HepG2 (cell line): ENCODE data around the gene USP34. TPM values are rescaled to one million over a fixed set of nuclear protein-coding genes. Genes with fewer than 3 reads are reported as not detected.

Experiments
- BCL6 ChIP-seq: IDR thresholded peaks from 2 replicates; pipeline ENCODE4 v1.6.1; 2016; ENCODE audit warnings: missing genetic modification reagents, missing compliant biosample characterization
- DMTF1 ChIP-seq: sonication (generic); formaldehyde crosslinking; IDR thresholded peaks from 2 replicates; pipeline ENCODE4 v1.4.0; 2020; ENCODE audit warnings: mild to moderate bottlenecking, missing genetic modification reagents
- ETV5 ChIP-seq: IDR thresholded peaks from 2 replicates; pipeline ENCODE4 v1.6.1; 2018; ENCODE audit warnings: missing biosample characterization, missing genetic modification reagents, inconsistent platforms, borderline replicate concordance
- FUBP1 ChIP-seq: sonication (generic); formaldehyde crosslinking; IDR thresholded peaks from 2 replicates; pipeline ENCODE4 v1.5.1; 2020; ENCODE audit warnings: missing genetic modification reagents, mild to moderate bottlenecking, borderline replicate concordance
- HCFC1 ChIP-seq: fragments of 150-350 bp; IDR thresholded peaks from 2 replicates; pipeline ENCODE4 v1.6.1; 2014; ENCODE audit warnings: low read depth, low read length
- HIVEP1 ChIP-seq: sonication (generic); formaldehyde crosslinking; IDR thresholded peaks from 2 replicates; pipeline ENCODE4 v1.4.0; 2020; ENCODE audit warnings: mild to moderate bottlenecking, missing genetic modification reagents
- HNRNPLL ChIP-seq: fragments of 200-400 bp; formaldehyde crosslinking; IDR thresholded peaks from 2 replicates; pipeline ENCODE4 v1.6.1; 2017; ENCODE audit warnings: mild to moderate bottlenecking, low read depth, low read length; ENCODE audit not compliant: poor library complexity, severe bottlenecking
- MTA1 ChIP-seq: sonication (generic); formaldehyde crosslinking; IDR thresholded peaks from 2 replicates; pipeline ENCODE4 v1.4.0; 2020; ENCODE audit warnings: missing genetic modification reagents, mild to moderate bottlenecking, borderline replicate concordance
- NFE2L1 ChIP-seq: sonication (generic); formaldehyde crosslinking; IDR thresholded peaks from 2 replicates; pipeline ENCODE4 v1.4.0; 2020; ENCODE audit warnings: missing genetic modification reagents, mild to moderate bottlenecking, borderline replicate concordance
- POLR2AphosphoS2 ChIP-seq: IDR thresholded peaks from 2 replicates; pipeline ENCODE4 v1.6.1; 2011; ENCODE audit warnings: low read depth, low read length, improper control_type of control experiment
- SAP130 ChIP-seq: IDR thresholded peaks from 2 replicates; pipeline ENCODE4 v1.6.1; 2016; ENCODE audit warnings: low read depth
- ZBTB33 ChIP-seq: sonication (generic); formaldehyde crosslinking; IDR thresholded peaks from 2 replicates; pipeline ENCODE4 v1.4.0; 2020; ENCODE audit warnings: missing genetic modification reagents
- ZC3H4 ChIP-seq: sonication (generic); formaldehyde crosslinking; IDR thresholded peaks from 2 replicates; pipeline ENCODE4 v1.4.0; 2020; ENCODE audit warnings: missing genetic modification reagents, borderline replicate concordance
- ZNF326 ChIP-seq: sonication (generic); formaldehyde crosslinking; IDR thresholded peaks from 2 replicates; pipeline ENCODE4 v1.4.0; 2020; ENCODE audit warnings: missing genetic modification reagents, borderline replicate concordance
- ZNF441 ChIP-seq: sonication (generic); formaldehyde crosslinking; IDR thresholded peaks from 2 replicates; pipeline ENCODE4 v1.7.0; 2021; ENCODE audit warnings: missing genetic modification reagents, borderline replicate concordance
- ZNF468 ChIP-seq: sonication (generic); formaldehyde crosslinking; IDR thresholded peaks from 2 replicates; pipeline ENCODE4 v1.8.0; 2022; ENCODE audit warnings: mild to moderate bottlenecking, moderate library complexity, missing genetic modification reagents
- ZNF484 ChIP-seq: sonication (generic); formaldehyde crosslinking; IDR thresholded peaks from 2 replicates; pipeline ENCODE4 v1.5.1; 2020; ENCODE audit warnings: mild to moderate bottlenecking, low read depth, missing genetic modification reagents, borderline replicate concordance
- ZNF644 ChIP-seq: IDR thresholded peaks from 2 replicates; pipeline ENCODE4 v1.6.1; 2016; ENCODE audit warnings: low read depth
- ZNF75D ChIP-seq: sonication (generic); formaldehyde crosslinking; IDR thresholded peaks from 2 replicates; pipeline ENCODE4 v1.8.1; 2023; ENCODE audit warnings: missing genetic modification reagents, mild to moderate bottlenecking, borderline replicate concordance
- ZSCAN20 ChIP-seq: sonication (generic); formaldehyde crosslinking; IDR thresholded peaks from 2 replicates; pipeline ENCODE4 v1.4.0; 2020; ENCODE audit warnings: missing genetic modification reagents, mild to moderate bottlenecking, borderline replicate concordance
- ZSCAN21 ChIP-seq: sonication (generic); formaldehyde crosslinking; IDR thresholded peaks from 2 replicates; pipeline ENCODE4 v1.8.0; 2022; ENCODE audit warnings: mild to moderate bottlenecking, missing genetic modification reagents, moderate library complexity, borderline replicate concordance
- polyA plus RNA-seq, 8 experiments: library from polyadenylated mRNA; depleted of rRNA in 3 of 8; stranded (reverse) in 7 of 8; unstranded in 1 of 8; fragments of >200 nt; fragmentation: Illumina TruSeq in 4 of 8; extraction: Trizol in 4 of 8; gene quantifications; 2 replicates each; pipeline versions ENCODE4 v1.2.1 to v1.2.3, GENCODE V29; 2011 to 2016; ENCODE audit warnings: low read depth in 4 of 8, missing spikeins in 1 of 8, mixed read lengths in 1 of 8; ENCODE audit not compliant: insufficient read depth in 1 of 8
- total RNA-seq, 5 experiments: library from RNA; depleted of rRNA; stranded (reverse); fragments of >200 nt; fragmentation: Illumina TruSeq; extraction: Trizol; gene quantifications; 2 replicates each; pipeline ENCODE4 v1.2.3, GENCODE V29; 2016; ENCODE audit warnings: low read depth in 1 of 5

The USP34 gene
- total and polyA plus RNA-seq, 2 of the 13 experiments (the other 11 are each of a cell fraction or from before 2014, with no cell fraction given) = 99.2 to 100 TPM

GRCh38 chr2:61426267-61426897, 44.5 kb downstream of the USP34 start (continued):
- TF ChIP-seq ZNF468 (CRISPR knock-in tag) = 0 out of 2 replicates have a peak, but pooled peaks have one; percentile 23
- no peak for TF ChIP-seq ZC3H4 (CRISPR knock-in tag)
- no peak for TF ChIP-seq ZBTB33 (CRISPR knock-in tag)
- peak; percentile 41; the same call in 1 of the 2 replicates for TF ChIP-seq SAP130 (CRISPR knock-in tag)
- TF ChIP-seq ZSCAN21 (CRISPR knock-in tag) = no peak
- no peak for TF ChIP-seq ZSCAN20
- TF ChIP-seq ZNF441 (CRISPR knock-in tag) = no peak
- no peak for TF ChIP-seq HCFC1
- no peak for TF ChIP-seq NFE2L1
- no peak for TF ChIP-seq HIVEP1
- TF ChIP-seq DMTF1 (CRISPR knock-in tag) = no peak
- no peak for TF ChIP-seq MTA1 (CRISPR knock-in tag)
- no peak for TF ChIP-seq BCL6 (CRISPR knock-in tag)
- TF ChIP-seq POLR2AphosphoS2 = no peak
- no peak for TF ChIP-seq ZNF484 (CRISPR knock-in tag)
- TF ChIP-seq ZNF644 (CRISPR knock-in tag) = no peak
- TF ChIP-seq FUBP1 (CRISPR knock-in tag) = 0 out of 2 replicates have a peak, but pooled peaks have one; percentile 11
- no peak for TF ChIP-seq ETV5 (CRISPR knock-in tag)
- TF ChIP-seq ZNF75D (CRISPR knock-in tag) = no peak
- no peak for TF ChIP-seq ZNF326 (CRISPR knock-in tag)
- no peak for TF ChIP-seq HNRNPLL
